Activated T-helper 1 cell treated with Interleukin-2 at 50 U/mL for 16 hours (primary cell): Measurements from ENCODE around the gene CRYBB1.

Experiments
- DNase-seq: peaks from one replicate; pipeline ENCODE4 v3.0.0-alpha.2; 2020; ENCODE audit warnings: low read depth

Gene CRYBB1

GRCh38 chr22:26552466-26552865 lies 65.4 kb downstream of the CRYBB1 start:
- no peak for DNase-seq

GRCh38 chr22:26551568-26551967 lies 66.3 kb downstream of the CRYBB1 start:
- no peak for DNase-seq

GRCh38 chr22:26550498-26551033 lies 67.3 kb downstream of the CRYBB1 start:
- DNase-seq = no peak

- no peak for DNase-seq
Measured at GRCh38 chr22:26549902-26550497, 67.8 kb downstream of the CRYBB1 start.
